ENCODE measurements around the gene PELI3.

GRCh38 chr11:66492161-66492865 is 25.6 kb downstream of the PELI3 start:
- TF ChIP-seq CTCF (IDR thresholded peaks at IDR 0.05) (no peak), POLR2A (IDR thresholded peaks at IDR 0.05) (no peak)

Measured in uterus (tissue), 2 donors.